H9 (cell line): Measurements from ENCODE around the gene DND1. TPM values are rescaled to one million over a fixed set of nuclear protein-coding genes. Genes with fewer than 3 reads are reported as not detected.
A peak's percentile ranks its signal among the peaks of the same experiment; 100 is the strongest.

Experiments
- DNase-seq: peaks from one replicate; pipeline ENCODE4 v3.0.0-alpha.2; 2017
- H2AFZ ChIP-seq: one replicate; pipeline ENCODE4 v1.6.1; 2013; ENCODE audit warnings: mild to moderate bottlenecking, low read length, control low read depth, moderate library complexity
- H2AK5ac ChIP-seq: 2 replicates; pipeline ENCODE4 v1.6.1; 2013; ENCODE audit warnings: low read length, control low read depth, mixed read lengths; ENCODE audit not compliant: insufficient read length
- H2BK120ac ChIP-seq: one replicate; pipeline ENCODE4 v1.6.1; 2013; ENCODE audit warnings: low read depth, mild to moderate bottlenecking, low read length, control low read depth, inconsistent platforms; ENCODE audit not compliant: poor library complexity, severe bottlenecking
- H2BK12ac ChIP-seq: 2 replicates; pipeline ENCODE4 v1.6.1; 2013; ENCODE audit warnings: low read length, control low read depth, mixed read lengths, low read depth; ENCODE audit not compliant: insufficient read length
- H2BK15ac ChIP-seq: 2 replicates; pipeline ENCODE4 v1.6.1; 2013; ENCODE audit warnings: low read depth, low read length, control low read depth
- H2BK20ac ChIP-seq: one replicate; pipeline ENCODE4 v1.6.1; 2013; ENCODE audit warnings: low read depth, mild to moderate bottlenecking, low read length, control low read depth, inconsistent platforms; ENCODE audit not compliant: poor library complexity, severe bottlenecking
- H2BK5ac ChIP-seq: 2 replicates; pipeline ENCODE4 v1.6.1; 2013; ENCODE audit warnings: low read length, control low read depth, mixed read lengths; ENCODE audit not compliant: insufficient read length
- H3K14ac ChIP-seq: 2 replicates; pipeline ENCODE4 v1.6.1; 2013; ENCODE audit warnings: low read length, control low read depth; ENCODE audit not compliant: insufficient read depth
- H3K18ac ChIP-seq: 2 replicates; pipeline ENCODE4 v1.6.1; 2013; ENCODE audit warnings: low read depth, mild to moderate bottlenecking, mixed read lengths, low read length, control low read depth; ENCODE audit not compliant: insufficient read length
- H3K23ac ChIP-seq: 2 replicates; pipeline ENCODE4 v1.6.1; 2013; ENCODE audit warnings: low read length, control low read depth, mixed read lengths, low read depth; ENCODE audit not compliant: insufficient read length
- H3K23me2 ChIP-seq: 2 replicates; pipeline ENCODE4 v1.6.1; 2013; ENCODE audit warnings: low read depth, mild to moderate bottlenecking, mixed read lengths, low read length, control low read depth; ENCODE audit not compliant: insufficient read length, poor library complexity, severe bottlenecking
- H3K27ac ChIP-seq: 2 replicates; pipeline ENCODE4 v1.5.1; 2013; ENCODE audit warnings: low read length, control low read depth, mixed read lengths, low read depth; ENCODE audit not compliant: insufficient read length
- H3K27me3 ChIP-seq: 2 replicates; pipeline ENCODE4 v1.6.1; 2013; ENCODE audit warnings: low read length, control low read depth, inconsistent platforms; ENCODE audit not compliant: insufficient read depth
- H3K4ac ChIP-seq: 2 replicates; pipeline ENCODE4 v1.6.1; 2013; ENCODE audit warnings: low read depth, mild to moderate bottlenecking, control low read depth, inconsistent platforms, low read length, moderate library complexity
- H3K4me1 ChIP-seq: 2 replicates; pipeline ENCODE4 v1.6.1; 2013; ENCODE audit warnings: low read length, control low read depth, inconsistent platforms; ENCODE audit not compliant: insufficient read depth
- H3K4me2 ChIP-seq: 2 replicates; pipeline ENCODE4 v1.6.1; 2013; ENCODE audit warnings: low read length, control low read depth, mixed read lengths; ENCODE audit not compliant: insufficient read length, insufficient read depth
- H3K56ac ChIP-seq: 2 replicates; pipeline ENCODE4 v1.6.1; 2013; ENCODE audit warnings: low read depth, mild to moderate bottlenecking, mixed read lengths, low read length, control low read depth; ENCODE audit not compliant: insufficient read length
- H3K79me1 ChIP-seq: 2 replicates; pipeline ENCODE4 v1.6.1; 2013; ENCODE audit warnings: low read depth, mild to moderate bottlenecking, moderate library complexity, low read length, control low read depth, inconsistent platforms; ENCODE audit not compliant: insufficient read depth, poor library complexity, severe bottlenecking
- H3K79me2 ChIP-seq: 2 replicates; pipeline ENCODE4 v1.6.1; 2013; ENCODE audit warnings: low read length, control low read depth, inconsistent platforms; ENCODE audit not compliant: insufficient read depth
- H3K9ac ChIP-seq: 2 replicates; pipeline ENCODE4 v1.6.1; 2013; ENCODE audit warnings: low read length, control low read depth, mixed read lengths; ENCODE audit not compliant: insufficient read length; ENCODE audit errors: extremely low read depth
- H3K9me3 ChIP-seq: one replicate; pipeline ENCODE4 v1.6.1; 2013; ENCODE audit warnings: low read depth, low read length, inconsistent platforms; ENCODE audit not compliant: control insufficient read depth
- H3T11ph ChIP-seq: one replicate; pipeline ENCODE4 v1.6.1; 2013; ENCODE audit warnings: mild to moderate bottlenecking, low read length, control low read depth, inconsistent platforms
- H4K20me1 ChIP-seq: one replicate; pipeline ENCODE4 v1.6.1; 2013; ENCODE audit not compliant: control insufficient read depth, insufficient read length, insufficient read depth
- H4K5ac ChIP-seq: 2 replicates; pipeline ENCODE4 v1.6.1; 2013; ENCODE audit warnings: low read depth, mild to moderate bottlenecking, mixed read lengths, low read length, control low read depth; ENCODE audit not compliant: insufficient read length
- H4K8ac ChIP-seq: replicated peaks from 2 replicates; pipeline ENCODE4 v1.6.1; 2013; ENCODE audit warnings: low read length, control low read depth, mixed read lengths, low read depth; ENCODE audit not compliant: insufficient read length
- H4K91ac ChIP-seq: 2 replicates; pipeline ENCODE4 v1.6.1; 2013; ENCODE audit warnings: low read depth, mild to moderate bottlenecking, moderate library complexity, mixed read lengths, low read length, control low read depth; ENCODE audit not compliant: insufficient read length
- H3K27ac Mint-ChIP-seq, 3 experiments: 2 replicates in 2 of 3; 3 replicates in 1 of 3; pipeline ENCODE4 v1.8.0; 2020 to 2021; ENCODE audit warnings: mixed read lengths in 3 of 3, mild to moderate bottlenecking in 1 of 3, moderate library complexity in 1 of 3
- H3K27me3 Mint-ChIP-seq: 2 replicates; pipeline ENCODE4 v1.8.0; 2021; ENCODE audit warnings: low read depth, mild to moderate bottlenecking, moderate library complexity, mixed read lengths
- H3K36me3 Mint-ChIP-seq, 3 experiments: 2 replicates in 2 of 3; 3 replicates in 1 of 3; pipeline ENCODE4 v1.8.0; 2020 to 2021; ENCODE audit warnings: low read depth in 3 of 3, mixed read lengths in 3 of 3; ENCODE audit not compliant: insufficient read depth in 1 of 3
- H3K4me1 Mint-ChIP-seq, 2 experiments: 2 replicates each; pipeline ENCODE4 v1.8.0; 2020; ENCODE audit warnings: mixed read lengths in 2 of 2
- H3K4me3 Mint-ChIP-seq, 2 experiments: 2 replicates in 1 of 2; 3 replicates in 1 of 2; pipeline ENCODE4 v1.8.0; 2020 to 2021; ENCODE audit warnings: mild to moderate bottlenecking in 2 of 2, mixed read lengths in 2 of 2, moderate library complexity in 1 of 2
- H3K9me3 Mint-ChIP-seq, 2 experiments: 2 replicates in 1 of 2; 3 replicates in 1 of 2; pipeline ENCODE4 v1.8.0; 2020; ENCODE audit warnings: mild to moderate bottlenecking in 2 of 2, mixed read lengths in 2 of 2, moderate library complexity in 1 of 2
- WGBS: extraction: QIAGEN DNeasy Blood & Tissue Kit; methylation state at CpG from one replicate; pipeline ENCODE4 v1.1.7; 2013; ENCODE audit warnings: missing lambda C conversion rate, low lambda C conversion rate, mixed read lengths; ENCODE audit not compliant: insufficient read length; ENCODE audit errors: extremely low coverage; 5-methylcytosine and 5-hydroxymethylcytosine counted together
- total RNA-seq: library from RNA; stranded (reverse); gene quantifications from 2 replicates; pipeline ENCODE4 v1.2.1, GENCODE V29; 2021
- TF ChIP-seq, protein P1 (sequence below): fragments of 200-600 bp; sonication (generic); conservative IDR thresholded peaks from 3 replicates; pipeline ENCODE4 v1.8.0; 2021; ENCODE audit warnings: antibody characterized with exemption, mild to moderate bottlenecking

DND1 gene
- total RNA-seq, 1 experiment from 2014 or later: 2.4 TPM

DNA sequence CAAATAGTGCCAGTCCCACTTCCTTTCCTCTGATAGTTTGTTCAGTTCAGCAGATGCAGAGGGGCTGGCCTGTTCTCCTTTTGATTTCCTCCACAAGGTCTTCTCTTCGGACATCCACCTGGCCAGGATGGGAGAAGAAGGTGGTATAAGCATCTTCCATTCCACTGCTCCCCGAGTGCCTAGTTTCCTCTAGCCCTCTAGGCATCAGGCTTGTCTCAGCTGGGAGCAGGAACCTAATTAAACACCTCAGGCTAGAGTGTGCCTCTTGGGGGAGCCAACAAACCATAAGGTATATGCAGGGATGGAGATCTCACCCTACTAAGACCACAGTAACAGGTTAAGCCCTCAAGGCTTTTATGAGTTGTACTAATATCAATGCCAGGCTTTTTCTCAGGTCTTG is 835 bp upstream of the DND1 start:
- no peaks in the 10 kb centered on the region for H3K79me2 ChIP-seq
- no peak overlapping the region for H2BK12ac ChIP-seq
- no peaks in the 10 kb centered on the region for H4K20me1 ChIP-seq
- Mint-ChIP-seq H3K27me3 (no peaks in the 10 kb centered on the region), H3K4me3 (peak overlapping the region in 1 of 2 experiments; percentile 31; a peak in 1 of 5 replicates), H3K4me1 (peaks cover 0 to 6% of the 10 kb centered on the region in 2 experiments; a peak in 1 of 4 replicates), H3K27ac (peak overlapping the region in 1 of 3 experiments; percentile 49; a peak in 1 of 7 replicates), H3K36me3 (peaks cover 15 to 80% (median 40%) of the 10 kb centered on the region in 3 experiments), H3K9me3 (no peaks in the 10 kb centered on the region)
- no peaks in the 10 kb centered on the region for H3K9me3 ChIP-seq
- H2AFZ ChIP-seq: no peak overlapping the region
- no peak overlapping the region for H3K14ac ChIP-seq
- no peak overlapping the region for H2BK120ac ChIP-seq
- no peak overlapping the region for H4K5ac ChIP-seq
- H3K4ac ChIP-seq: no peak overlapping the region
- no peaks in the 10 kb centered on the region for H3K23me2 ChIP-seq
- H3K27me3 ChIP-seq: no peaks in the 10 kb centered on the region
- no CpG with 5 or more reads among the region's 2 CpGs for WGBS
- TF ChIP-seq, protein P1, sequence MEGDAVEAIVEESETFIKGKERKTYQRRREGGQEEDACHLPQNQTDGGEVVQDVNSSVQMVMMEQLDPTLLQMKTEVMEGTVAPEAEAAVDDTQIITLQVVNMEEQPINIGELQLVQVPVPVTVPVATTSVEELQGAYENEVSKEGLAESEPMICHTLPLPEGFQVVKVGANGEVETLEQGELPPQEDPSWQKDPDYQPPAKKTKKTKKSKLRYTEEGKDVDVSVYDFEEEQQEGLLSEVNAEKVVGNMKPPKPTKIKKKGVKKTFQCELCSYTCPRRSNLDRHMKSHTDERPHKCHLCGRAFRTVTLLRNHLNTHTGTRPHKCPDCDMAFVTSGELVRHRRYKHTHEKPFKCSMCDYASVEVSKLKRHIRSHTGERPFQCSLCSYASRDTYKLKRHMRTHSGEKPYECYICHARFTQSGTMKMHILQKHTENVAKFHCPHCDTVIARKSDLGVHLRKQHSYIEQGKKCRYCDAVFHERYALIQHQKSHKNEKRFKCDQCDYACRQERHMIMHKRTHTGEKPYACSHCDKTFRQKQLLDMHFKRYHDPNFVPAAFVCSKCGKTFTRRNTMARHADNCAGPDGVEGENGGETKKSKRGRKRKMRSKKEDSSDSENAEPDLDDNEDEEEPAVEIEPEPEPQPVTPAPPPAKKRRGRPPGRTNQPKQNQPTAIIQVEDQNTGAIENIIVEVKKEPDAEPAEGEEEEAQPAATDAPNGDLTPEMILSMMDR: no peak
- H3K23ac ChIP-seq: no peak overlapping the region
- H3K4me2 ChIP-seq: no peak overlapping the region
- no peak overlapping the region for H2BK15ac ChIP-seq
- H3K4me1 ChIP-seq: no peaks in the 10 kb centered on the region
- H2BK20ac ChIP-seq: no peak overlapping the region
- H3T11ph ChIP-seq: no peak overlapping the region
- no peak overlapping the region for H4K91ac ChIP-seq
- no peak overlapping the region for H3K27ac ChIP-seq
- no peak overlapping the region for H2AK5ac ChIP-seq
- no peak for DNase-seq
- no peak overlapping the region for H2BK5ac ChIP-seq
- H3K79me1 ChIP-seq: no peaks in the 10 kb centered on the region
- no peak overlapping the region for H3K18ac ChIP-seq
- H3K56ac ChIP-seq: no peak overlapping the region
- H4K8ac ChIP-seq: no peak overlapping the region
- no peak overlapping the region for H3K9ac ChIP-seq
